Ishikawa (cell line): ENCODE measurements around the gene NEU4.

Experiments used
- CEBPB ChIP-seq: IDR thresholded peaks from 2 replicates; pipeline ENCODE4 v1.6.1; 2012
- CREB1 ChIP-seq: IDR thresholded peaks from 2 replicates; pipeline ENCODE4 v1.6.1; 2012; ENCODE audit warnings: low read depth
- EGR1 ChIP-seq: IDR thresholded peaks from 2 replicates; pipeline ENCODE4 v1.6.1; 2012
- EP300 ChIP-seq: IDR thresholded peaks from 2 replicates; pipeline ENCODE4 v1.6.1; 2012; ENCODE audit warnings: borderline replicate concordance
- FOXM1 ChIP-seq: IDR thresholded peaks from 2 replicates; pipeline ENCODE4 v1.6.1; 2012; ENCODE audit warnings: low read depth, borderline replicate concordance
- NFIC ChIP-seq: IDR thresholded peaks from 2 replicates; pipeline ENCODE4 v1.6.1; 2012
- RAD21 ChIP-seq: IDR thresholded peaks from 2 replicates; pipeline ENCODE4 v1.6.1; 2012; ENCODE audit warnings: low read depth
- TAF1 ChIP-seq: IDR thresholded peaks from 2 replicates; pipeline ENCODE4 v1.6.1; 2012; ENCODE audit warnings: low read depth, mild to moderate bottlenecking
- TCF12 ChIP-seq: IDR thresholded peaks from 2 replicates; pipeline ENCODE4 v1.6.1; 2012; ENCODE audit warnings: low read depth
- TEAD4 ChIP-seq: IDR thresholded peaks from 2 replicates; pipeline ENCODE4 v1.6.1; 2012
- USF1 ChIP-seq: IDR thresholded peaks from 2 replicates; pipeline ENCODE4 v1.6.1; 2012
- YY1 ChIP-seq: IDR thresholded peaks from 2 replicates; pipeline ENCODE4 v1.6.1; 2012; ENCODE audit warnings: low read depth
- ZBTB7A ChIP-seq: IDR thresholded peaks from 2 replicates; pipeline ENCODE4 v1.6.1; 2012; ENCODE audit warnings: low read depth
- TF ChIP-seq, protein P1 (sequence below): IDR thresholded peaks from 2 replicates; pipeline ENCODE4 v1.6.1; 2012; ENCODE audit warnings: low read depth, mild to moderate bottlenecking
- TF ChIP-seq, protein P2 (sequence below): IDR thresholded peaks from 2 replicates; pipeline ENCODE4 v1.6.1; 2012

Gene NEU4

GRCh38 chr2:241851325-241852115 is 42.5 kb downstream of the NEU4 start:
- no peak for TF ChIP-seq YY1
- TF ChIP-seq ZBTB7A: no peak
- no peak for TF ChIP-seq TCF12
- TF ChIP-seq RAD21: no peak
- TF ChIP-seq EP300: no peak
- TF ChIP-seq NFIC: no peak
- TF ChIP-seq CEBPB: no peak
- TF ChIP-seq, protein P1, sequence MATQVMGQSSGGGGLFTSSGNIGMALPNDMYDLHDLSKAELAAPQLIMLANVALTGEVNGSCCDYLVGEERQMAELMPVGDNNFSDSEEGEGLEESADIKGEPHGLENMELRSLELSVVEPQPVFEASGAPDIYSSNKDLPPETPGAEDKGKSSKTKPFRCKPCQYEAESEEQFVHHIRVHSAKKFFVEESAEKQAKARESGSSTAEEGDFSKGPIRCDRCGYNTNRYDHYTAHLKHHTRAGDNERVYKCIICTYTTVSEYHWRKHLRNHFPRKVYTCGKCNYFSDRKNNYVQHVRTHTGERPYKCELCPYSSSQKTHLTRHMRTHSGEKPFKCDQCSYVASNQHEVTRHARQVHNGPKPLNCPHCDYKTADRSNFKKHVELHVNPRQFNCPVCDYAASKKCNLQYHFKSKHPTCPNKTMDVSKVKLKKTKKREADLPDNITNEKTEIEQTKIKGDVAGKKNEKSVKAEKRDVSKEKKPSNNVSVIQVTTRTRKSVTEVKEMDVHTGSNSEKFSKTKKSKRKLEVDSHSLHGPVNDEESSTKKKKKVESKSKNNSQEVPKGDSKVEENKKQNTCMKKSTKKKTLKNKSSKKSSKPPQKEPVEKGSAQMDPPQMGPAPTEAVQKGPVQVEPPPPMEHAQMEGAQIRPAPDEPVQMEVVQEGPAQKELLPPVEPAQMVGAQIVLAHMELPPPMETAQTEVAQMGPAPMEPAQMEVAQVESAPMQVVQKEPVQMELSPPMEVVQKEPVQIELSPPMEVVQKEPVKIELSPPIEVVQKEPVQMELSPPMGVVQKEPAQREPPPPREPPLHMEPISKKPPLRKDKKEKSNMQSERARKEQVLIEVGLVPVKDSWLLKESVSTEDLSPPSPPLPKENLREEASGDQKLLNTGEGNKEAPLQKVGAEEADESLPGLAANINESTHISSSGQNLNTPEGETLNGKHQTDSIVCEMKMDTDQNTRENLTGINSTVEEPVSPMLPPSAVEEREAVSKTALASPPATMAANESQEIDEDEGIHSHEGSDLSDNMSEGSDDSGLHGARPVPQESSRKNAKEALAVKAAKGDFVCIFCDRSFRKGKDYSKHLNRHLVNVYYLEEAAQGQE: no peak

DNA sequence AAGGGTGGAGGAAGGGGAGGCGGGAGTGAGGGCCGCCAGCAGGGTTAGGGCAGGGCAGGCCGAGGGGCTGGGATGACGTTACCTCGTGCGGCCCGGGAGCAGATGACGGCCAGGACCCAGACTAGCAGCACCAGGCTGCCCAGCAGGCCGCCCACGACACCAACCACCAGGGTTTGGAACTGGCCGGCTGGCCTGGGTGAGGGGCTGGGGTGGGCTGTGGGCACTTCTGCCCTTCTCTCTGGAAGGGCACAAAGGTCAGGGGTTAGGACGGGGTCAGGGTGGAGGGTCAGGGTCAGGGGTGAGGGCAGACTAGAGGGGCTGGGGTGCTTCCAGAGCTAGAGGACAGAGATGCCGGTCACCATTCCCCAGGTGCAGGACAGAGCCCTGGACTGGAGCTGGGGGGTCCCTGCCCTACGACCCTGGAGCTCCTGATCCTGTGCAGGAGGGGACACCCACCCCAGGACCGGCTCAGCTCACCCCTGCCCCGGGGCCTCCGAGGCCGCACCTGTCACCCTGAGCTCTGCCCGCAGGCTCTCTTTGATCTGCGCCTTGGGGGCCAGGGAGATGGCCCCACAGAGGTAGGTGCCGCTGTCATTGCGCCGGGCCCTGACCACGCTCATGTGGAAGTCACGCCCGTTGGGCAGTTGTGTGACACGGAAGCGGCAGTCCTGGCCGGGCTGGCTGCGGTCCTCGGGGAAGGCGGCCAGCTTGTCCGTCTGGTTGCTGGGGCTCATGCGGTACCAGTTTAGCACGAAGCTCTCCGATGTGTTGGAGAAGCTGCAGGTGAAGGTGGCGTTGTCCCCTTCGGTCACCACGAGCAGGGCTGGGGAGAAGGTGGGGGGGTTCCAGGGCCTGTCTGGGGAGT is 43.4 kb downstream of the NEU4 start:
- TF ChIP-seq EGR1 (no peak), TEAD4 (no peak), TCF12 (no peak), ZBTB7A (no peak), TAF1 (no peak)

DNA sequence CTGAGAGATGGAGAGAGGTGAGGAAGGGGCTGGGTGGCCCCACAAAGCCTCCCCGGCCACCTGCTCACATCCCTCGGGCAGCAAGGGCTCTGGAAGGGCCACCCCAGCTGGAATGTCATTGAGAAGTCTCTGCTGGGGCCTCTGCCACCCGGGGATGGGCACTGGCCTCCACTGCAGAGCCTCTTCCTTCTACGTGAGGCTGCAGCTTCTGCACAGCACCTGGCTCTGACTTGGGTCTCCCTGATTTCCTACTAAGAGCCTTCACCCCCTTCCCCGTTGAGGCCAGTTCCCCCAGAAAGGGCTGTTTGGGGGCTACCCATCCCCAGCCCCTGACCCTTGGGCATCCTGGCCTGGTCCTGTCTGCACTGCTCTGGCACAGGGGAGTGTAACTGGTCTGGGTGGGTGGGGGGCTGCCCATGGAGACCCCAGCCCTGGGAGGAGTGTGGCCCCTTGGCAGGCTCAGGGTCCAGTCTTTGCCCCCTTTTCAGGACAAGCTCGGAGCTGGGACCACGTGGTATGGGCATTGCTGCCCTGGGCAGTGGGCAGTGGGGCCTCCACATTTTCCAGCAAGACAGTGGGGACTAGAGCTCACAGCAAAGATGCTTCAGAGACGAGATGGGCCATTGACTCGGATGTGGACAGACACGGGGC is 44.1 kb downstream of the NEU4 start:
- TF ChIP-seq TCF12 (no peak), USF1 (no peak), NFIC (no peak), FOXM1 (no peak), YY1 (no peak), EGR1 (no peak), EP300 (no peak), ZBTB7A (no peak), CREB1 (no peak), TAF1 (no peak), CEBPB (no peak), RAD21 (no peak)
- TF ChIP-seq, protein P2, sequence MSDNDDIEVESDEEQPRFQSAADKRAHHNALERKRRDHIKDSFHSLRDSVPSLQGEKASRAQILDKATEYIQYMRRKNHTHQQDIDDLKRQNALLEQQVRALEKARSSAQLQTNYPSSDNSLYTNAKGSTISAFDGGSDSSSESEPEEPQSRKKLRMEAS: no peak
- TF ChIP-seq, protein P1: no peak

DNA sequence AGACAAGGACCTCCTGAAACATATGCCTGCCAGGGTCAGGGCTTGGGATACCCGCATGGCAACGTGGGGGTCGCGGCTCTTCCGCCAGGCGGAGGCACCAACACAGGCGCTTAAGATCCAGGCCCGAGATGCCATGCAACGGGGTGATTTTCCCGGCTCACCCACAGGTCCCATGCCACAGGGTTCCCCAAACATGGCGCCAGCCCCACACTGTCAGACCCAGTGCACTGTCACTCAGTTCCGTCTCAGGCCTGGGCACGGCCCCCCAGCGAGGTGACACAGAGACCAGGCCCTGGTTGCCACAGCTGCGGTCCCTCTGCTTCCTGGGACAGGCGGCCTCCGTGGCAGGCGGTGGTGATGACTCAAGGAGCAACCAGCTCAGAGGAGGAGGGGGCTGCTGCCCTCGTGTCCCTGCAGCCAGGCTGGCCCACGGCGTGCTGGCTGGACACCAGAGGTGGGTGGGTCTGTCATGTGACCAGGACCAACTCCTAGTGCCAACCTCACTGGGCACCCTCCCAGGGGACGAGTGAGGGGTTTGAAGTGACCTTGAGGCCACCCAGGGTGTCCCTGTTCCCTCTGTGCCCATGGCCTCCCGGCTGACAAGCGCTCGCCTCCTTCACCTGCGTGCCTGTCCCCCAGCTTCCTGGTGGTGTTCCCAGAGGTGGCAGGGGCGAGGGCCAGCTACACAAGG is 44.8 kb downstream of the NEU4 start:
- TF ChIP-seq NFIC (no peak), RAD21 (no peak), CEBPB (no peak), TAF1 (no peak), YY1 (no peak), FOXM1 (no peak), EP300 (no peak), TCF12 (no peak)
- TF ChIP-seq, protein P1: no peak
- TF ChIP-seq, protein P2: no peak
